Measurements from ENCODE around the gene HPDL.

DNA sequence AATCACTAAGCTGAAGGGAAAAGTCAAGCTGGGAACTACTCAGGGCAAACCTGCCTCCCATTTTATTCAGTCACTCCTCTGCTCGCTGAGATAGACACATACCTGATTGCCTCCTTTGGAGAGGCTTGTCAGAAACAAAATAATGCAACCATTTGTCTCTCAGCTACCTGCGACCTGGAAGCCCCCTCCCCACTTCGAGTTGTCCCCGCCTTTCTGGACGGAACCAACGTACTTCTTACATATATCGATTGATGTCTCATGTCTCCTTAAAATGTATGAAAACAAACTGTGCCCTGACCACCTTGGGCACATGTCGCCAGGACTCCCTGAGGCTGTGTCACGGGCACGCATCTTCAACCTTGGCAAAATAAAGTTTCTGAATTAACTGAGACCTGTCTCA is 21.5 kb upstream of the HPDL start:
- TF ChIP-seq, protein P1, sequence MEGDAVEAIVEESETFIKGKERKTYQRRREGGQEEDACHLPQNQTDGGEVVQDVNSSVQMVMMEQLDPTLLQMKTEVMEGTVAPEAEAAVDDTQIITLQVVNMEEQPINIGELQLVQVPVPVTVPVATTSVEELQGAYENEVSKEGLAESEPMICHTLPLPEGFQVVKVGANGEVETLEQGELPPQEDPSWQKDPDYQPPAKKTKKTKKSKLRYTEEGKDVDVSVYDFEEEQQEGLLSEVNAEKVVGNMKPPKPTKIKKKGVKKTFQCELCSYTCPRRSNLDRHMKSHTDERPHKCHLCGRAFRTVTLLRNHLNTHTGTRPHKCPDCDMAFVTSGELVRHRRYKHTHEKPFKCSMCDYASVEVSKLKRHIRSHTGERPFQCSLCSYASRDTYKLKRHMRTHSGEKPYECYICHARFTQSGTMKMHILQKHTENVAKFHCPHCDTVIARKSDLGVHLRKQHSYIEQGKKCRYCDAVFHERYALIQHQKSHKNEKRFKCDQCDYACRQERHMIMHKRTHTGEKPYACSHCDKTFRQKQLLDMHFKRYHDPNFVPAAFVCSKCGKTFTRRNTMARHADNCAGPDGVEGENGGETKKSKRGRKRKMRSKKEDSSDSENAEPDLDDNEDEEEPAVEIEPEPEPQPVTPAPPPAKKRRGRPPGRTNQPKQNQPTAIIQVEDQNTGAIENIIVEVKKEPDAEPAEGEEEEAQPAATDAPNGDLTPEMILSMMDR (IDR thresholded peaks at IDR 0.05) = no peak
- TF ChIP-seq POLR2A (IDR thresholded peaks at IDR 0.05) = no peak
